ENCODE measurements around the gene BAZ2B. TPM values are rescaled to one million over a fixed set of nuclear protein-coding genes. Genes with fewer than 3 reads are reported as not detected.
A peak's percentile ranks its signal among the peaks of the same experiment; 100 is the strongest.

The BAZ2B gene
- total and polyA plus RNA-seq, 10 donors: 5.6 to 158 (median 86.0) TPM

DNA sequence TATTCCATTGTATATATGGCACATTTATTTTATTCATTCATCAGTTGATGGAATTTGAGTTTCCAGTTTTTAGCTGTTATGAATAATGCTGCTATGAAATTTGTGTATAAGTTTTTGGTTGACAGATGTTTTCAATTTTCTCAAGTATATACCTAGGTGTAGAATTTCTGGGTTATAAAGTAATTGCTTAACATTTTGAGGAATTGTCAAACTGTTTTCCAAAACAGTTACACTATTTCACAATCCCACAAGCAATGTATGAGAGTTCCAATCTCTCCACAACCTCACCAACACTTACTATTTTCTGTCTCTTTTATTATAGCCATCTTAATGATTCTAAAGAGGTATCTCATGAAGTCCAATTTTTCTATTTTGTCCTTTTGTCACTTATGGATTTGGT lies 317.4 kb downstream of the BAZ2B start:
- Histone ChIP-seq H3K27me3 (replicated peaks in 1 of 7) (no peaks in the 10 kb centered on the region), H3K4me1 (no peaks in the 10 kb centered on the region), H3K9me3 (peaks cover 0 to 11% (median 2%) of the 10 kb centered on the region in 8 donors), H3K4me3 (no peak overlapping the region), H3K36me3 (no peaks in the 10 kb centered on the region), H3K27ac (no peak overlapping the region)
- TF ChIP-seq CTCF (IDR thresholded peaks at IDR 0.05 in 8 of 11, conservative IDR thresholded peaks at IDR 0.05 in 3 of 11) (no peak), POLR2A (IDR thresholded peaks at IDR 0.05) (no peak), POLR2AphosphoS5 (IDR thresholded peaks at IDR 0.05) (no peak)
- intact Hi-C loops (cut with DNase I; ENCODE audit: low total_unique reads): no loop called here
- no peak for DNase-seq

GRCh38 chr2:159297042-159297707 lies 319.2 kb downstream of the BAZ2B start:
- no peak overlapping the region for H3K27ac ChIP-seq
- H3K36me3 ChIP-seq: no peaks in the 10 kb centered on the region
- no peak for DNase-seq
- no peaks in the 10 kb centered on the region for H3K27me3 ChIP-seq (replicated peaks in 1 of 7)
- intact Hi-C loops (cut with DNase I; ENCODE audit: low total_unique reads): no loop called here
- no peak for TF ChIP-seq POLR2AphosphoS5 (IDR thresholded peaks at IDR 0.05)
- no peak for TF ChIP-seq POLR2A (IDR thresholded peaks at IDR 0.05)
- TF ChIP-seq CTCF (IDR thresholded peaks at IDR 0.05 in 8 of 11, conservative IDR thresholded peaks at IDR 0.05 in 3 of 11): no peak
- no peaks in the 10 kb centered on the region for H3K9me3 ChIP-seq
- 88 to 99% (median 92%) methylated on average over 5 of the region's 5 CpGs for WGBS, 5 donors
- H3K4me3 ChIP-seq: no peak overlapping the region
- no peaks in the 10 kb centered on the region for H3K4me1 ChIP-seq

- H3K4me1 ChIP-seq: peaks cover 0 to 18% (median 8%) of the 10 kb centered on the region in 6 donors
- DNase-seq: peak; percentile 21
- WGBS, 5 donors: 63 to 78% (median 73%) methylated on average over 6 of the region's 6 CpGs
- no peak overlapping the region for H3K4me3 ChIP-seq
- no peak overlapping the region for H3K27ac ChIP-seq
- no peaks in the 10 kb centered on the region for H3K36me3 ChIP-seq
- intact Hi-C loops (cut with DNase I; ENCODE audit: low total_unique reads): no loop called here
- TF ChIP-seq POLR2A (IDR thresholded peaks at IDR 0.05): no peak
- no peak for TF ChIP-seq POLR2AphosphoS5 (IDR thresholded peaks at IDR 0.05)
- TF ChIP-seq CTCF (IDR thresholded peaks at IDR 0.05 in 8 of 11, conservative IDR thresholded peaks at IDR 0.05 in 3 of 11): no peak
- H3K9me3 ChIP-seq: no peaks in the 10 kb centered on the region
- H3K27me3 ChIP-seq (replicated peaks in 1 of 7): no peaks in the 10 kb centered on the region
These were observed 324.2 kb downstream of the BAZ2B start for GRCh38 chr2:159292157-159292556.

- DNase-seq: peak; percentile 30
- TF ChIP-seq POLR2AphosphoS5 (IDR thresholded peaks at IDR 0.05): peak in 1 of 3 donors; percentile 17
- no peak for TF ChIP-seq POLR2A (IDR thresholded peaks at IDR 0.05)
These were observed 325.9 kb downstream of the BAZ2B start for GRCh38 chr2:159290289-159290907.

More at GRCh38 chr2:159290289-159290907, 325.9 kb downstream of the BAZ2B start:
- H3K27ac ChIP-seq: no peak overlapping the region
- no peak overlapping the region for H3K4me3 ChIP-seq
- no peaks in the 10 kb centered on the region for H3K9me3 ChIP-seq
- intact Hi-C loops (cut with DNase I; ENCODE audit: low total_unique reads): no loop called here
- peaks cover 5 to 30% (median 17%) of the 10 kb centered on the region in 6 donors for H3K4me1 ChIP-seq
- H3K27me3 ChIP-seq (replicated peaks in 1 of 7): no peaks in the 10 kb centered on the region
- no peaks in the 10 kb centered on the region for H3K36me3 ChIP-seq
- WGBS, 5 donors: 35 to 44% (median 42%) methylated on average over 7 of the region's 7 CpGs
